Keratinocyte (primary cell): ENCODE measurements around the gene ARSI.

Experiments used
- CTCF ChIP-seq, 3 experiments: IDR thresholded peaks in 1 of 3; conservative IDR thresholded peaks in 1 of 3; optimal IDR thresholded peaks in 1 of 3; 2 replicates in 2 of 3; 3 replicates in 1 of 3; pipeline versions ENCODE3 to v1.5.1; 2011; ENCODE audit warnings: low read length in 3 of 3, mild to moderate bottlenecking in 3 of 3, moderate library complexity in 2 of 3, control low read depth in 1 of 3, inconsistent platforms in 1 of 3; ENCODE audit not compliant: insufficient read depth in 2 of 3; ENCODE audit errors: extremely low read depth in 1 of 3
- EZH2 ChIP-seq: IDR thresholded peaks from one replicate; pipeline ENCODE4 v1.6.1; 2012; ENCODE audit warnings: inconsistent platforms, mild to moderate bottlenecking, low read length, moderate library complexity

GRCh38 chr5:150299571-150300327 lies 3.0 kb downstream of the ARSI start:
- TF ChIP-seq EZH2 (no peak), CTCF (optimal IDR thresholded peaks at IDR 0.05 in 1 of 3, IDR thresholded peaks at IDR 0.05 in 1 of 3, conservative IDR thresholded peaks at IDR 0.05 in 1 of 3; ENCODE audit: extremely low read depth in 1 of 3, insufficient read depth in 2 of 3, low read length in 3 of 3) (no peak)
